ENCODE results near the gene STARD9. TPM values are rescaled to one million over a fixed set of nuclear protein-coding genes. Genes with fewer than 3 reads are reported as not detected.
"Not testable (repeated sequence)": the region's sequence is repeated elsewhere in the genome, so short reads cannot be mapped to it uniquely, and the experiment has no call there.

STARD9 gene
- total RNA-seq, 1 experiment from 2014 or later, result 1.7 TPM

- H4K20me1 ChIP-seq (ENCODE audit: insufficient read depth), result no peaks in the 10 kb centered on the region
- no peaks in the 10 kb centered on the region for H3F3A ChIP-seq (ENCODE audit: insufficient read depth, low read depth)
- no peaks in the 10 kb centered on the region for H3K4me1 ChIP-seq (replicated peaks; ENCODE audit: insufficient read depth)
- no peak for TF ChIP-seq CTCF (conservative IDR thresholded peaks at IDR 0.05)
- TF ChIP-seq EZH2 (IDR thresholded peaks at IDR 0.05; ENCODE audit: low read depth), result no peak
- H2AFZ ChIP-seq, result no peak overlapping the region
- no TSS peak for BruUV-seq (replicated peaks)
- no peaks in the 10 kb centered on the region for H3K36me3 ChIP-seq (ENCODE audit: low read depth)
- H3K4me3 ChIP-seq, result no peak overlapping the region
- intact Hi-C loops (cut with micrococcal nuclease; ENCODE audit: unreplicated experiment), result no loop called here
- H3K27ac ChIP-seq, result no peak overlapping the region
- DNase-seq, result no peak
- H3K79me2 ChIP-seq (ENCODE audit: low read depth), result no peaks in the 10 kb centered on the region
- H3K9me3 ChIP-seq (ENCODE audit: insufficient read depth, low read depth), result no peaks in the 10 kb centered on the region
- no peak overlapping the region for H3K4me2 ChIP-seq
- no peaks in the 10 kb centered on the region for H3K9me2 ChIP-seq (ENCODE audit: insufficient read depth)
- ChIA-PET CTCF (no interaction called here), POLR2A (ENCODE audit: unreplicated experiment) (interaction anchor here (0.8 kb wide), 1 partner anchor 590 kb away, joined by 5 read pairs; no protein-coding TSS in a partner anchor)
- H3K27me3 ChIP-seq (ENCODE audit: insufficient read depth, low read depth), result no peaks in the 10 kb centered on the region
These were observed 99.6 kb downstream of the STARD9 start for GRCh38 chr15:42675021-42675420.

- DNase-seq, result no peak
- intact Hi-C loops (cut with micrococcal nuclease; ENCODE audit: unreplicated experiment), result no loop called here
- no peak overlapping the region for H3K4me3 ChIP-seq
- H3K36me3 ChIP-seq (ENCODE audit: low read depth), result no peaks in the 10 kb centered on the region
- ChIA-PET POLR2A (ENCODE audit: unreplicated experiment) (no interaction called here), CTCF (no interaction called here)
- no peaks in the 10 kb centered on the region for H3K4me1 ChIP-seq (replicated peaks; ENCODE audit: insufficient read depth)
- H3K9me2 ChIP-seq (ENCODE audit: insufficient read depth), result no peaks in the 10 kb centered on the region
- H3F3A ChIP-seq (ENCODE audit: insufficient read depth, low read depth), result no peaks in the 10 kb centered on the region
- no peak overlapping the region for H3K4me2 ChIP-seq
- no peak overlapping the region for H3K27ac ChIP-seq
- no peaks in the 10 kb centered on the region for H3K27me3 ChIP-seq (ENCODE audit: insufficient read depth, low read depth)
- no peaks in the 10 kb centered on the region for H3K79me2 ChIP-seq (ENCODE audit: low read depth)
- no TSS peak for BruUV-seq (replicated peaks)
- H3K9me3 ChIP-seq (ENCODE audit: insufficient read depth, low read depth), result no peaks in the 10 kb centered on the region
- H4K20me1 ChIP-seq (ENCODE audit: insufficient read depth), result no peaks in the 10 kb centered on the region
- no peak for TF ChIP-seq CTCF (conservative IDR thresholded peaks at IDR 0.05)
- no peak for TF ChIP-seq EZH2 (IDR thresholded peaks at IDR 0.05; ENCODE audit: low read depth)
- H2AFZ ChIP-seq, result no peak overlapping the region
These were observed 104.1 kb downstream of the STARD9 start for GRCh38 chr15:42679285-42680141.

- H3K4me3 ChIP-seq; H2AFZ ChIP-seq; H3K36me3 ChIP-seq (ENCODE audit: low read depth); H4K20me1 ChIP-seq (ENCODE audit: insufficient read depth); CTCF ChIA-PET; H3K4me1 ChIP-seq (replicated peaks; ENCODE audit: insufficient read depth); H3F3A ChIP-seq (ENCODE audit: insufficient read depth, low read depth); H3K9me3 ChIP-seq (ENCODE audit: insufficient read depth, low read depth); H3K79me2 ChIP-seq (ENCODE audit: low read depth); H3K27me3 ChIP-seq (ENCODE audit: insufficient read depth, low read depth); H3K4me2 ChIP-seq; BruUV-seq (replicated peaks); intact Hi-C loops (cut with micrococcal nuclease; ENCODE audit: unreplicated experiment); POLR2A ChIA-PET (ENCODE audit: unreplicated experiment); H3K27ac ChIP-seq; H3K9me2 ChIP-seq (ENCODE audit: insufficient read depth): not testable (repeated sequence)
- DNase-seq, result peak in 1 of 2 experiments; percentile 49
These were observed 104.7 kb downstream of the STARD9 start for GRCh38 chr15:42680142-42680482.

Measured in PC-9 (cell line).